ENCODE data around the gene RHEB.
"Not testable (repeated sequence)": the region's sequence is repeated elsewhere in the genome, so short reads cannot be mapped to it uniquely, and the experiment has no call there.

The RHEB gene

GRCh38 chr7:151524845-151525244 is 5.2 kb upstream of the RHEB start:
- no peak for DNase-seq

GRCh38 chr7:151524331-151524730 is 4.6 kb upstream of the RHEB start:
- DNase-seq, result no peak

GRCh38 chr7:151520419-151521261 is 945 bp upstream of the RHEB start:
- no peak for DNase-seq

GRCh38 chr7:151518947-151519764 is 539 bp downstream of the RHEB start:
- not testable (repeated sequence) for DNase-seq

GRCh38 chr7:151518105-151518946 is 1.4 kb downstream of the RHEB start:
- DNase-seq, result no peak

- no peak for DNase-seq
Measured at GRCh38 chr7:151517601-151518104, 2.0 kb downstream of the RHEB start.

GRCh38 chr7:151515276-151515565 is 4.5 kb downstream of the RHEB start:
- DNase-seq, result no peak

- no peak for DNase-seq
Measured at GRCh38 chr7:151514461-151515275, 5.0 kb downstream of the RHEB start.

- no peak for DNase-seq
Measured at GRCh38 chr7:151513133-151513532, 6.6 kb downstream of the RHEB start.

- no peak for DNase-seq
Measured at GRCh38 chr7:151512353-151512752, 7.3 kb downstream of the RHEB start.

GRCh38 chr7:151511946-151512345 is 7.7 kb downstream of the RHEB start:
- DNase-seq, result no peak

- DNase-seq, result no peak
Measured at GRCh38 chr7:151511270-151511669, 8.4 kb downstream of the RHEB start.

GRCh38 chr7:151509670-151510333 is 9.9 kb downstream of the RHEB start:
- no peak for DNase-seq

GRCh38 chr7:151508991-151509390 is 10.7 kb downstream of the RHEB start:
- DNase-seq, result no peak

- DNase-seq, result no peak
Measured at GRCh38 chr7:151507806-151508205, 11.9 kb downstream of the RHEB start.

- no peak for DNase-seq
Measured at GRCh38 chr7:151506901-151507382, 12.8 kb downstream of the RHEB start.

- no peak for DNase-seq
Measured at GRCh38 chr7:151505836-151506468, 13.7 kb downstream of the RHEB start.

- no peak for DNase-seq
Measured at GRCh38 chr7:151505433-151505832, 14.3 kb downstream of the RHEB start.

- DNase-seq, result no peak
Measured at GRCh38 chr7:151504715-151505326, 14.9 kb downstream of the RHEB start.

- no peak for DNase-seq
Measured at GRCh38 chr7:151503902-151504714, 15.6 kb downstream of the RHEB start.

Measured in DMS 273 treated with DMSO at 0.1 percent for 48 hours (cell line).